Breast epithelium (tissue), 4 donors: ENCODE measurements around the gene VPS35L. TPM values are rescaled to one million over a fixed set of nuclear protein-coding genes. Genes with fewer than 3 reads are reported as not detected.

ENCODE experiments used
- DNase-seq, 2 donors: peaks; one replicate each; pipeline ENCODE4 v3.0.0-alpha.2; 2019; ENCODE audit warnings: low spot score in 2 of 2
- H3K27ac ChIP-seq, 2 donors: fragments of 200-600 bp; sonication (generic) in 1 of 2; one replicate each; pipeline ENCODE4 v1.5.1; 2016 to 2019; ENCODE audit warnings: mild to moderate bottlenecking in 1 of 2
- H3K27me3 ChIP-seq, 2 donors: fragments of 200-600 bp; sonication (generic) in 1 of 2; one replicate each; pipeline versions ENCODE4 v1.5.1 to v1.6.0; 2017 to 2019; ENCODE audit warnings: control low read depth in 1 of 2, mild to moderate bottlenecking in 1 of 2
- H3K36me3 ChIP-seq: fragments of 200-600 bp; one replicate; pipeline ENCODE4 v1.5.1; 2019
- H3K4me1 ChIP-seq, 2 donors: fragments of 200-600 bp; sonication (generic); one replicate each; pipeline ENCODE4 v1.5.1; 2016 to 2019; ENCODE audit warnings: control low read depth in 1 of 2
- H3K4me3 ChIP-seq, 3 donors: fragments of 200-600 bp; sonication (generic); 1 replicate in 2 of 3; 2 replicates in 1 of 3; pipeline ENCODE4 v1.5.1; 2016 to 2019; ENCODE audit warnings: mild to moderate bottlenecking in 3 of 3, moderate library complexity in 2 of 3
- H3K9me3 ChIP-seq, 2 donors: fragments of 200-600 bp; sonication (generic) in 1 of 2; one replicate each; pipeline ENCODE4 v1.5.1; 2016 to 2019; ENCODE audit warnings: control low read depth in 1 of 2
- POLR2A ChIP-seq: fragments of 450-650 bp; IDR thresholded peaks from one replicate; pipeline ENCODE4 v1.6.1; 2016; ENCODE audit warnings: antibody characterized with exemption, mild to moderate bottlenecking, moderate library complexity
- POLR2AphosphoS5 ChIP-seq, 3 donors: sonication (generic); formaldehyde crosslinking; IDR thresholded peaks; one replicate each; pipeline ENCODE4 v1.6.1; 2017; ENCODE audit warnings: antibody characterized with exemption in 3 of 3
- intact Hi-C: fragments of 100-400 bp; cut with DNase I; formaldehyde crosslinking; loops from one replicate; pipeline ENCODE4 v1.15.1; 2023; ENCODE audit warnings: low total_unique reads
- total RNA-seq, 3 donors: library from RNA; depleted of rRNA; stranded (reverse); fragments of >200 nt; gene quantifications; one replicate each; pipeline ENCODE4 v1.1.0, GENCODE V29; 2016
- TF ChIP-seq, protein P1 (sequence below), 3 donors: fragments of 450-650 bp; IDR thresholded peaks; one replicate each; pipeline ENCODE4 v1.5.1; 2016 to 2017; ENCODE audit warnings: antibody characterized with exemption in 3 of 3, mild to moderate bottlenecking in 3 of 3, moderate library complexity in 3 of 3

The VPS35L gene
- total RNA-seq, 3 donors from 2014 or later: 36.4 to 43.3 (median 40.5) TPM

- TF ChIP-seq, protein P1, sequence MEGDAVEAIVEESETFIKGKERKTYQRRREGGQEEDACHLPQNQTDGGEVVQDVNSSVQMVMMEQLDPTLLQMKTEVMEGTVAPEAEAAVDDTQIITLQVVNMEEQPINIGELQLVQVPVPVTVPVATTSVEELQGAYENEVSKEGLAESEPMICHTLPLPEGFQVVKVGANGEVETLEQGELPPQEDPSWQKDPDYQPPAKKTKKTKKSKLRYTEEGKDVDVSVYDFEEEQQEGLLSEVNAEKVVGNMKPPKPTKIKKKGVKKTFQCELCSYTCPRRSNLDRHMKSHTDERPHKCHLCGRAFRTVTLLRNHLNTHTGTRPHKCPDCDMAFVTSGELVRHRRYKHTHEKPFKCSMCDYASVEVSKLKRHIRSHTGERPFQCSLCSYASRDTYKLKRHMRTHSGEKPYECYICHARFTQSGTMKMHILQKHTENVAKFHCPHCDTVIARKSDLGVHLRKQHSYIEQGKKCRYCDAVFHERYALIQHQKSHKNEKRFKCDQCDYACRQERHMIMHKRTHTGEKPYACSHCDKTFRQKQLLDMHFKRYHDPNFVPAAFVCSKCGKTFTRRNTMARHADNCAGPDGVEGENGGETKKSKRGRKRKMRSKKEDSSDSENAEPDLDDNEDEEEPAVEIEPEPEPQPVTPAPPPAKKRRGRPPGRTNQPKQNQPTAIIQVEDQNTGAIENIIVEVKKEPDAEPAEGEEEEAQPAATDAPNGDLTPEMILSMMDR (IDR thresholded peaks at IDR 0.05): no peak
- TF ChIP-seq POLR2A: no peak
- TF ChIP-seq POLR2AphosphoS5 (IDR thresholded peaks at IDR 0.05): no peak
- H3K27me3 ChIP-seq: no peaks in the 10 kb centered on the region
- intact Hi-C loops: loop anchor here (10.0 kb wide), 1 partner anchor 174 kb away; the partner anchor contains the start of gene GPRC5B
- peaks cover 0 to 5% of the 10 kb centered on the region in 2 donors for H3K4me1 ChIP-seq
- H3K9me3 ChIP-seq: no peaks in the 10 kb centered on the region
- H3K27ac ChIP-seq: peak overlapping the region in 1 of 2 donors; percentile 58
- no peak for DNase-seq
- H3K4me3 ChIP-seq: no peak overlapping the region
- H3K36me3 ChIP-seq: no peaks in the 10 kb centered on the region
These were observed 155.6 kb downstream of the VPS35L start for GRCh38 chr16:19710991-19711545.

DNA sequence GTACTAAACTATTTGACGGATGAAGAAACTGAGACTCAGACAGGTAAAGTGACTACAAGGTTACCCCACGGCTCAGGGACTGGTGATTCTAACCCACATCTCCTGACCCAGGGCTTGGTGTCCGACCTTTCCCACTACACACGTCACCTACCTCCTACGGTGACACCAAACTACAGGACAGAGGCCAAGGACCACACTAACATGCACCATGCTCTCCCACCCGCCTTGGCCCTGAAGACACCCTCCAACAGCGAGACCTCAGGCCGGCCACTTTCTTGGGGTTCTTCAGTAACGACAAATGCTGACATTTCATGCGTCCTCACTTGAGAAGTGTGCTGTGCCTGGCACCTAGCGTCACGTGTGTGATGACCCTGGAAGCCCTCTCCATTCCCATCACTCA is 156.1 kb downstream of the VPS35L start:
- no peak for DNase-seq
- H3K4me3 ChIP-seq: no peak overlapping the region
- intact Hi-C loops: loop anchor here (10.0 kb wide), 1 partner anchor 173 kb away; the partner anchor contains the start of gene GPRC5B
- no peaks in the 10 kb centered on the region for H3K36me3 ChIP-seq
- H3K4me1 ChIP-seq: peaks cover 0 to 11% of the 10 kb centered on the region in 2 donors
- H3K27ac ChIP-seq: no peak overlapping the region
- H3K9me3 ChIP-seq: no peaks in the 10 kb centered on the region
- TF ChIP-seq POLR2A (no peak), POLR2AphosphoS5 (IDR thresholded peaks at IDR 0.05) (no peak)
- TF ChIP-seq, protein P1 (IDR thresholded peaks at IDR 0.05): no peak
- H3K27me3 ChIP-seq: no peaks in the 10 kb centered on the region

DNA sequence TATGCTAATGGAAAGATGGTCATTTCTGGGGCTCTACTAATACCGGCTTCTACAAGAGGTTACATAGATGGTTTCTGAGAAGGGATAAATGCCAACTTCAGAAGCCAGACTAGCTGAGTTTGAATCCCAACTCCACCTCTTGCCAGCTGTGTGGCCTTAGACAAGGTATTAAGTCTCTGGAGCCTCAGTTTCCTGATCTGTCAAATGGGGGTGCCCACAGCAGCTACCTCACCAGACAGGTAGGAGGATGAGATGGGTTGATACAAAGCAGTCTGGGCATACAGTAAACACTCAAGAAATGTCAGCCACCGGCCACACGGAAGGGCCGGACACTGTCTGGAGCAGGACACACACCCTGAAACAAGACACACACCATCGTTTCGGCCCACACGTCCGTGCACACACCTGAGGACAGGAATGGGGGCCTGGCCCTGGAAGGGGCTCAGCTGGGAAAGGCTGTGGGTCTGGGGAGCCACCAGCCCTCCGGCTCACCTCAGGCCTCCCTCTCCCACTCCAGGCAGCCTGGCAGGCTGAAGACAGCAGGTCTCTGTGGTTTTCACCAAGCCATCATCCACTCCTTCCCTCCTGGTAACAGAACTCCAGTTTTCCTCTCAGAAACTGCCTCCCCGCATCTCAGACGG is 157.0 kb downstream of the VPS35L start:
- no peaks in the 10 kb centered on the region for H3K27me3 ChIP-seq
- DNase-seq: no peak
- no peaks in the 10 kb centered on the region for H3K36me3 ChIP-seq
- peaks cover 5 to 18% of the 10 kb centered on the region in 2 donors for H3K4me1 ChIP-seq
- H3K4me3 ChIP-seq: no peak overlapping the region
- TF ChIP-seq POLR2A (no peak), POLR2AphosphoS5 (IDR thresholded peaks at IDR 0.05) (no peak)
- TF ChIP-seq, protein P1 (IDR thresholded peaks at IDR 0.05): no peak
- no peak overlapping the region for H3K27ac ChIP-seq
- intact Hi-C loops: loop anchor here (10.0 kb wide), 1 partner anchor 172 kb away; the partner anchor contains the start of gene GPRC5B
- no peaks in the 10 kb centered on the region for H3K9me3 ChIP-seq

GRCh38 chr16:19713697-19714096 is 158.2 kb downstream of the VPS35L start:
- DNase-seq: no peak

More at GRCh38 chr16:19713697-19714096, 158.2 kb downstream of the VPS35L start:
- H3K36me3 ChIP-seq: no peaks in the 10 kb centered on the region
- H3K27me3 ChIP-seq: no peaks in the 10 kb centered on the region
- TF ChIP-seq POLR2A (no peak), POLR2AphosphoS5 (IDR thresholded peaks at IDR 0.05) (no peak)
- TF ChIP-seq, protein P1 (IDR thresholded peaks at IDR 0.05): no peak
- H3K27ac ChIP-seq: no peak overlapping the region
- peaks cover 5 to 18% of the 10 kb centered on the region in 2 donors for H3K4me1 ChIP-seq
- H3K4me3 ChIP-seq: no peak overlapping the region
- H3K9me3 ChIP-seq: no peaks in the 10 kb centered on the region
- intact Hi-C loops: loop anchor here (10.0 kb wide), 1 partner anchor 171 kb away; the partner anchor contains the start of gene GPRC5B
